ENCODE data around the gene FMO1. TPM values are rescaled to one million over a fixed set of nuclear protein-coding genes. Genes with fewer than 3 reads are reported as not detected.

The FMO1 gene
- total and polyA plus RNA-seq, 10 of the 15 experiments (the other 5 are each of a cell fraction or from before 2014, with no cell fraction given), result not detected

DNA sequence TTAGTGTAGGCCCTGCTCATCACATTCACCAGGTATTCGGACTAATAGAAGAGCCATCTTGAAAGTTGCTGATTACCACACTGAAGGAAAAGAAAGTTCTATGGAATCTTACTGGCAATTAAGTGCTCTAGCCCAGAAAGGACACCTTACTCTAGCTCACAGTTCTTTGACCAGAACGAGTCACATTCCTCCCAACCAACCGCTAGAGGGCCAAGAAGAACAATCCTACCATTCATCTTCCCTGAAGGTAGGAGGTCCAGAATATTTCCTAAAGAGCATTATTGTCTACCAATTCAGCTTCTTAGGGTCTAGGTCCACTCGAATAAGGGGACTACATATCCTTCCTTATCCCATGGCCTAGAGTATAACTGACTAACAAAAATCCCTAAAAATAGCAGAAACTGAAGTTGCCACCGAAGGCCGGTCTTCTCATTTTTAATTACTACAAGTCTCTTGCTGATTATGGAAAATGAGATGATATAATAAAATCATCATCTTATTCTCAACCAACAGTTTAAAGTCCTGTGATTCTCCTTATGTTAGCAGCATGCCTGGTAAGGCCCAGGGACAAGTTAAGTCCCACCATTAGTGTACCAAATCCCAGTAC, 2.7 kb upstream of the FMO1 start (continued):
- TF ChIP-seq, protein P1, sequence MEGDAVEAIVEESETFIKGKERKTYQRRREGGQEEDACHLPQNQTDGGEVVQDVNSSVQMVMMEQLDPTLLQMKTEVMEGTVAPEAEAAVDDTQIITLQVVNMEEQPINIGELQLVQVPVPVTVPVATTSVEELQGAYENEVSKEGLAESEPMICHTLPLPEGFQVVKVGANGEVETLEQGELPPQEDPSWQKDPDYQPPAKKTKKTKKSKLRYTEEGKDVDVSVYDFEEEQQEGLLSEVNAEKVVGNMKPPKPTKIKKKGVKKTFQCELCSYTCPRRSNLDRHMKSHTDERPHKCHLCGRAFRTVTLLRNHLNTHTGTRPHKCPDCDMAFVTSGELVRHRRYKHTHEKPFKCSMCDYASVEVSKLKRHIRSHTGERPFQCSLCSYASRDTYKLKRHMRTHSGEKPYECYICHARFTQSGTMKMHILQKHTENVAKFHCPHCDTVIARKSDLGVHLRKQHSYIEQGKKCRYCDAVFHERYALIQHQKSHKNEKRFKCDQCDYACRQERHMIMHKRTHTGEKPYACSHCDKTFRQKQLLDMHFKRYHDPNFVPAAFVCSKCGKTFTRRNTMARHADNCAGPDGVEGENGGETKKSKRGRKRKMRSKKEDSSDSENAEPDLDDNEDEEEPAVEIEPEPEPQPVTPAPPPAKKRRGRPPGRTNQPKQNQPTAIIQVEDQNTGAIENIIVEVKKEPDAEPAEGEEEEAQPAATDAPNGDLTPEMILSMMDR (IDR thresholded peaks at IDR 0.05 in 2 of 3, conservative IDR thresholded peaks at IDR 0.05 in 1 of 3; ENCODE audit: control insufficient read depth in 2 of 3, extremely low read depth in 1 of 3, insufficient read depth in 1 of 3, low read depth in 3 of 3, low read length in 3 of 3), result peak; percentile 67 to 90 (median 83)
- TF ChIP-seq SIN3A (IDR thresholded peaks at IDR 0.05; ENCODE audit: low read depth, low read length), result no peak

DNA sequence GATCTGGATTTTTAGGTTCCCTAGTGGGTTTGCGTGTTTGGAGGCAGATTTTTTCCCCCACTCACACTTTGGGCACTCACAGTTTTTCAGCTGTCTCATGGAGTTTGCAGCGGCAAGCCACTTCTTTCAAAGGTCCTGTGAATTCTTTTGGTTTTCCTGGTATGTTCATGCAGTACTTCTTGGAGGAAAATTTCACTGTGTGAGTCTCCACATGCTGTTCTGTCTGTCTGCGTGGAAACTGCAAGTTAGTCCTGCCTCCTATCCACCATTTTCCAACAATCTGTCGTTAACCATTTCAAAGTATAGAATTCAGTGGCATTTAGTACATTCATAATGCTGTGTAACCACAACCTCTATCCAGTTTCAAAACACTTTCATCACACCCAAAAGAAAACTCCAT, 793 bp upstream of the FMO1 start:
- intact Hi-C loops (cut with micrococcal nuclease; ENCODE audit: unreplicated experiment), result no loop called here
- TF ChIP-seq TARDBP (IDR thresholded peaks at IDR 0.05; ENCODE audit: borderline replicate concordance) (no peak), WRNIP1 (IDR thresholded peaks at IDR 0.05; ENCODE audit: borderline replicate concordance, low read depth, low read length) (no peak), NBN (IDR thresholded peaks at IDR 0.05) (no peak), RFX5 (IDR thresholded peaks at IDR 0.05; ENCODE audit: low read depth, low read length) (no peak), NR2C2 (IDR thresholded peaks at IDR 0.05; ENCODE audit: borderline replicate concordance, control insufficient read depth, insufficient read length, low read depth) (no peak), ASH2L (IDR thresholded peaks at IDR 0.05; ENCODE audit: borderline replicate concordance, low read depth) (no peak)
- TF ChIP-seq, protein P2, sequence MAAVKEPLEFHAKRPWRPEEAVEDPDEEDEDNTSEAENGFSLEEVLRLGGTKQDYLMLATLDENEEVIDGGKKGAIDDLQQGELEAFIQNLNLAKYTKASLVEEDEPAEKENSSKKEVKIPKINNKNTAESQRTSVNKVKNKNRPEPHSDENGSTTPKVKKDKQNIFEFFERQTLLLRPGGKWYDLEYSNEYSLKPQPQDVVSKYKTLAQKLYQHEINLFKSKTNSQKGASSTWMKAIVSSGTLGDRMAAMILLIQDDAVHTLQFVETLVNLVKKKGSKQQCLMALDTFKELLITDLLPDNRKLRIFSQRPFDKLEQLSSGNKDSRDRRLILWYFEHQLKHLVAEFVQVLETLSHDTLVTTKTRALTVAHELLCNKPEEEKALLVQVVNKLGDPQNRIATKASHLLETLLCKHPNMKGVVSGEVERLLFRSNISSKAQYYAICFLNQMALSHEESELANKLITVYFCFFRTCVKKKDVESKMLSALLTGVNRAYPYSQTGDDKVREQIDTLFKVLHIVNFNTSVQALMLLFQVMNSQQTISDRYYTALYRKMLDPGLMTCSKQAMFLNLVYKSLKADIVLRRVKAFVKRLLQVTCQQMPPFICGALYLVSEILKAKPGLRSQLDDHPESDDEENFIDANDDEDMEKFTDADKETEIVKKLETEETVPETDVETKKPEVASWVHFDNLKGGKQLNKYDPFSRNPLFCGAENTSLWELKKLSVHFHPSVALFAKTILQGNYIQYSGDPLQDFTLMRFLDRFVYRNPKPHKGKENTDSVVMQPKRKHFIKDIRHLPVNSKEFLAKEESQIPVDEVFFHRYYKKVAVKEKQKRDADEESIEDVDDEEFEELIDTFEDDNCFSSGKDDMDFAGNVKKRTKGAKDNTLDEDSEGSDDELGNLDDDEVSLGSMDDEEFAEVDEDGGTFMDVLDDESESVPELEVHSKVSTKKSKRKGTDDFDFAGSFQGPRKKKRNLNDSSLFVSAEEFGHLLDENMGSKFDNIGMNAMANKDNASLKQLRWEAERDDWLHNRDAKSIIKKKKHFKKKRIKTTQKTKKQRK (IDR thresholded peaks at IDR 0.05; ENCODE audit: low read depth, low read length), result no peak
- TF ChIP-seq, protein P3, sequence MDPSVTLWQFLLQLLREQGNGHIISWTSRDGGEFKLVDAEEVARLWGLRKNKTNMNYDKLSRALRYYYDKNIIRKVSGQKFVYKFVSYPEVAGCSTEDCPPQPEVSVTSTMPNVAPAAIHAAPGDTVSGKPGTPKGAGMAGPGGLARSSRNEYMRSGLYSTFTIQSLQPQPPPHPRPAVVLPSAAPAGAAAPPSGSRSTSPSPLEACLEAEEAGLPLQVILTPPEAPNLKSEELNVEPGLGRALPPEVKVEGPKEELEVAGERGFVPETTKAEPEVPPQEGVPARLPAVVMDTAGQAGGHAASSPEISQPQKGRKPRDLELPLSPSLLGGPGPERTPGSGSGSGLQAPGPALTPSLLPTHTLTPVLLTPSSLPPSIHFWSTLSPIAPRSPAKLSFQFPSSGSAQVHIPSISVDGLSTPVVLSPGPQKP (IDR thresholded peaks at IDR 0.05; ENCODE audit: low read depth, low read length), result no peak
- TF ChIP-seq, protein P4, sequence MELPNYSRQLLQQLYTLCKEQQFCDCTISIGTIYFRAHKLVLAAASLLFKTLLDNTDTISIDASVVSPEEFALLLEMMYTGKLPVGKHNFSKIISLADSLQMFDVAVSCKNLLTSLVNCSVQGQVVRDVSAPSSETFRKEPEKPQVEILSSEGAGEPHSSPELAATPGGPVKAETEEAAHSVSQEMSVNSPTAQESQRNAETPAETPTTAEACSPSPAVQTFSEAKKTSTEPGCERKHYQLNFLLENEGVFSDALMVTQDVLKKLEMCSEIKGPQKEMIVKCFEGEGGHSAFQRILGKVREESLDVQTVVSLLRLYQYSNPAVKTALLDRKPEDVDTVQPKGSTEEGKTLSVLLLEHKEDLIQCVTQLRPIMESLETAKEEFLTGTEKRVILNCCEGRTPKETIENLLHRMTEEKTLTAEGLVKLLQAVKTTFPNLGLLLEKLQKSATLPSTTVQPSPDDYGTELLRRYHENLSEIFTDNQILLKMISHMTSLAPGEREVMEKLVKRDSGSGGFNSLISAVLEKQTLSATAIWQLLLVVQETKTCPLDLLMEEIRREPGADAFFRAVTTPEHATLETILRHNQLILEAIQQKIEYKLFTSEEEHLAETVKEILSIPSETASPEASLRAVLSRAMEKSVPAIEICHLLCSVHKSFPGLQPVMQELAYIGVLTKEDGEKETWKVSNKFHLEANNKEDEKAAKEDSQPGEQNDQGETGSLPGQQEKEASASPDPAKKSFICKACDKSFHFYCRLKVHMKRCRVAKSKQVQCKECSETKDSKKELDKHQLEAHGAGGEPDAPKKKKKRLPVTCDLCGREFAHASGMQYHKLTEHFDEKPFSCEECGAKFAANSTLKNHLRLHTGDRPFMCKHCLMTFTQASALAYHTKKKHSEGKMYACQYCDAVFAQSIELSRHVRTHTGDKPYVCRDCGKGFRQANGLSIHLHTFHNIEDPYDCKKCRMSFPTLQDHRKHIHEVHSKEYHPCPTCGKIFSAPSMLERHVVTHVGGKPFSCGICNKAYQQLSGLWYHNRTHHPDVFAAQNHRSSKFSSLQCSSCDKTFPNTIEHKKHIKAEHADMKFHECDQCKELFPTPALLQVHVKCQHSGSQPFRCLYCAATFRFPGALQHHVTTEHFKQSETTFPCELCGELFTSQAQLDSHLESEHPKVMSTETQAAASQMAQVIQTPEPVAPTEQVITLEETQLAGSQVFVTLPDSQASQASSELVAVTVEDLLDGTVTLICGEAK (IDR thresholded peaks at IDR 0.05; ENCODE audit: borderline replicate concordance), result no peak

More for the DNA sequence above, 793 bp upstream of the FMO1 start:
- Histone ChIP-seq H3K9ac (ENCODE audit: control insufficient read depth, insufficient read depth, low read length) (no peak overlapping the region), H3K27ac (ENCODE audit: control insufficient read depth, insufficient read depth) (no peak overlapping the region), H3K4me3 (no peak overlapping the region), H3K27me3 (replicated peaks in 1 of 2; ENCODE audit: control insufficient read depth in 2 of 2, insufficient read depth in 2 of 2, low read length in 1 of 2) (0 out of 4 replicates have a peak, but pooled peaks cover 0 to 3% of the 10 kb centered on the region in 2 experiments), H3K9me3 (replicated peaks; ENCODE audit: control insufficient read depth, insufficient read depth, low read length) (no peaks in the 10 kb centered on the region), H3K4me1 (ENCODE audit: control insufficient read depth, insufficient read depth, low read length) (peaks cover 7% of the 10 kb centered on the region), H3K79me2 (ENCODE audit: control insufficient read depth, insufficient read depth, low read length) (no peaks in the 10 kb centered on the region), H3K36me3 (ENCODE audit: control insufficient read depth in 2 of 2, insufficient read depth in 2 of 2, low read length in 1 of 2) (no peaks in the 10 kb centered on the region), H4K20me1 (ENCODE audit: control insufficient read depth, insufficient read depth) (no peaks in the 10 kb centered on the region), H3K4me2 (ENCODE audit: control insufficient read depth, insufficient read depth) (no peak overlapping the region), H2AFZ (ENCODE audit: control insufficient read depth, low read depth, low read length) (no peak overlapping the region)
- BruUV-seq (replicated peaks), result no TSS peak
- SMC1A ChIA-PET (ENCODE audit: uncharacterized antibody, unreplicated experiment), result interaction anchor here (4.1 kb wide), 1 partner anchor 65 kb away, joined by 60 read pairs; the partner anchor contains the start of gene FMO4
- 33% methylated on average over 4 of the region's 4 CpGs for WGBS (ENCODE audit: insufficient coverage, insufficient replicate concordance, low lambda C conversion rate, missing lambda C conversion rate)
- DNase-seq (ENCODE audit: low read depth, low spot score) (no peak), FAIRE-seq (no peak), ATAC-seq (no peak)
- in situ Hi-C loops (cut with MboI), result no loop called here
- CTCF ChIA-PET, result interaction anchor here (0.7 to 4.3 kb wide), 5 partner anchors 15 to 156 kb away, joined by 3 to 162 read pairs (median 3); partner anchors contain the start of gene FMO4
- RAD21 ChIA-PET (ENCODE audit: unreplicated experiment), result interaction anchor here (6.3 kb wide), 1 partner anchor 66 kb away, joined by 46 read pairs; the partner anchor contains the start of gene FMO4
- POLR2A ChIA-PET, result no interaction called here
